ENCODE results near the gene CCDC88B. TPM values are rescaled to one million over a fixed set of nuclear protein-coding genes. Genes with fewer than 3 reads are reported as not detected.

Gene CCDC88B
- total RNA-seq, 1 experiment from 2014 or later = 7.6 TPM

DNA sequence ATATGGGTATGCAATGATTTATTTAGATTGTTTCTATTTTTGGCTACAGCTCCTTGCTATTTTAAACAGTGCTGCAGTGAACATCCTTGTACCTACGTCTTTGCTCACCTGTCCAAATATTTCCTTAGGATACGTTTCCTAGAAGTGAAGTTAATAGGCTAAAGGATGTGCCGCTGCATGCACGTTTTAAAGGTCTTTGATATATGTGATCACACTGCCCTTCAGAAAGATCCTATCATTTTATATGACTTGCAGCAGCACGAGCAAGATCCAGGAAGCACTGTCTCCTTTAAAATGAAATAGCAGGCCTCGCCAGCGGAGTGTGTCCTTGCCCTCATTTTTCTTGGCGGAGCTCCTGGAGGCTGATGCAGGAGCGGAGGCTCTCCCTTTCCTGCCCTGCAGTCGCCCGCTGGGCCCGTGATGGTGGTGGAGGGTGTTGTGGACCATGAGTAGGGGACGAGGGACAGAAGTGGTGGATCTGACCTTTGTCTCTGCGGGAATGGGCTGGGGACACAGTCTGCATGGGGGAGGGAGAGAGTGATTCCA is 38.4 kb downstream of the CCDC88B start:
- peaks cover 16% of the 10 kb centered on the region for H3K27me3 Mint-ChIP-seq (ENCODE audit: unreplicated experiment)
- no peaks in the 10 kb centered on the region for H3K9me3 Mint-ChIP-seq (ENCODE audit: low read depth, unreplicated experiment)
- H3K27ac Mint-ChIP-seq (ENCODE audit: unreplicated experiment) = no peak overlapping the region
- intact Hi-C loops (cut with micrococcal nuclease; ENCODE audit: unreplicated experiment) = no loop called here
- no peak overlapping the region for H3K4me3 Mint-ChIP-seq (ENCODE audit: low read depth, unreplicated experiment)
- BruUV-seq (replicated peaks) = no TSS peak
- no peak for DNase-seq
- TF ChIP-seq, protein P1, sequence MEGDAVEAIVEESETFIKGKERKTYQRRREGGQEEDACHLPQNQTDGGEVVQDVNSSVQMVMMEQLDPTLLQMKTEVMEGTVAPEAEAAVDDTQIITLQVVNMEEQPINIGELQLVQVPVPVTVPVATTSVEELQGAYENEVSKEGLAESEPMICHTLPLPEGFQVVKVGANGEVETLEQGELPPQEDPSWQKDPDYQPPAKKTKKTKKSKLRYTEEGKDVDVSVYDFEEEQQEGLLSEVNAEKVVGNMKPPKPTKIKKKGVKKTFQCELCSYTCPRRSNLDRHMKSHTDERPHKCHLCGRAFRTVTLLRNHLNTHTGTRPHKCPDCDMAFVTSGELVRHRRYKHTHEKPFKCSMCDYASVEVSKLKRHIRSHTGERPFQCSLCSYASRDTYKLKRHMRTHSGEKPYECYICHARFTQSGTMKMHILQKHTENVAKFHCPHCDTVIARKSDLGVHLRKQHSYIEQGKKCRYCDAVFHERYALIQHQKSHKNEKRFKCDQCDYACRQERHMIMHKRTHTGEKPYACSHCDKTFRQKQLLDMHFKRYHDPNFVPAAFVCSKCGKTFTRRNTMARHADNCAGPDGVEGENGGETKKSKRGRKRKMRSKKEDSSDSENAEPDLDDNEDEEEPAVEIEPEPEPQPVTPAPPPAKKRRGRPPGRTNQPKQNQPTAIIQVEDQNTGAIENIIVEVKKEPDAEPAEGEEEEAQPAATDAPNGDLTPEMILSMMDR (IDR thresholded peaks at IDR 0.05; ENCODE audit: unreplicated experiment) = no peak
- H3K4me1 Mint-ChIP-seq (ENCODE audit: low read depth, unreplicated experiment) = peaks cover 8% of the 10 kb centered on the region
- CTCF ChIA-PET = interaction anchor here (0.5 kb wide), 1 partner anchor 270 kb away, joined by 4 read pairs; no protein-coding TSS in a partner anchor
- peaks cover 2% of the 10 kb centered on the region for H3K36me3 Mint-ChIP-seq (ENCODE audit: insufficient read depth, unreplicated experiment)

DNA sequence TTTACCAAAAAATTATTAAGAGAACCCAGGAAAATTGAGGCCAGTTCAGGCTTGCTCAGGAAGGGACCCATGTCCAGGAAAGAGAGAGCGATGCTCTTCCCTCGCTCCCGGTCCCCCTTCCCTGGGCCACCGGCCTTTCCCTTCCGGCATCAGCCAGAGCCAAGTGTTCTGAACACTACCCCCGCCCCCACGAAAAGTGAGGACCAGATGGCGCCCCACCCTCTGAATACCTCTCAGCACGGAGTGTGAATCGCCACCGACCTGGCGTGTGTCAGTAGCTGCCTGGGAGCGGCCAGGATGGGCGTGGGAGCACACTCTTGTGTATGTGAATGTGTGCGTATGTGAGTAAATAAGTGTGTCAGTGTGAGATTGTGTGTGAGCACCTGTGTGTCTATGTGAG is 39.2 kb downstream of the CCDC88B start:
- DNase-seq = no peak
- H3K27ac Mint-ChIP-seq (ENCODE audit: unreplicated experiment) = no peak overlapping the region
- H3K9me3 Mint-ChIP-seq (ENCODE audit: low read depth, unreplicated experiment) = no peaks in the 10 kb centered on the region
- no peaks in the 10 kb centered on the region for H3K36me3 Mint-ChIP-seq (ENCODE audit: insufficient read depth, unreplicated experiment)
- H3K27me3 Mint-ChIP-seq (ENCODE audit: unreplicated experiment) = peaks cover 23% of the 10 kb centered on the region
- peaks cover 8% of the 10 kb centered on the region for H3K4me1 Mint-ChIP-seq (ENCODE audit: low read depth, unreplicated experiment)
- CTCF ChIA-PET = no interaction called here
- TF ChIP-seq, protein P1 (IDR thresholded peaks at IDR 0.05; ENCODE audit: unreplicated experiment) = no peak
- BruUV-seq (replicated peaks) = no TSS peak
- intact Hi-C loops (cut with micrococcal nuclease; ENCODE audit: unreplicated experiment) = no loop called here
- no peak overlapping the region for H3K4me3 Mint-ChIP-seq (ENCODE audit: low read depth, unreplicated experiment)

DNA sequence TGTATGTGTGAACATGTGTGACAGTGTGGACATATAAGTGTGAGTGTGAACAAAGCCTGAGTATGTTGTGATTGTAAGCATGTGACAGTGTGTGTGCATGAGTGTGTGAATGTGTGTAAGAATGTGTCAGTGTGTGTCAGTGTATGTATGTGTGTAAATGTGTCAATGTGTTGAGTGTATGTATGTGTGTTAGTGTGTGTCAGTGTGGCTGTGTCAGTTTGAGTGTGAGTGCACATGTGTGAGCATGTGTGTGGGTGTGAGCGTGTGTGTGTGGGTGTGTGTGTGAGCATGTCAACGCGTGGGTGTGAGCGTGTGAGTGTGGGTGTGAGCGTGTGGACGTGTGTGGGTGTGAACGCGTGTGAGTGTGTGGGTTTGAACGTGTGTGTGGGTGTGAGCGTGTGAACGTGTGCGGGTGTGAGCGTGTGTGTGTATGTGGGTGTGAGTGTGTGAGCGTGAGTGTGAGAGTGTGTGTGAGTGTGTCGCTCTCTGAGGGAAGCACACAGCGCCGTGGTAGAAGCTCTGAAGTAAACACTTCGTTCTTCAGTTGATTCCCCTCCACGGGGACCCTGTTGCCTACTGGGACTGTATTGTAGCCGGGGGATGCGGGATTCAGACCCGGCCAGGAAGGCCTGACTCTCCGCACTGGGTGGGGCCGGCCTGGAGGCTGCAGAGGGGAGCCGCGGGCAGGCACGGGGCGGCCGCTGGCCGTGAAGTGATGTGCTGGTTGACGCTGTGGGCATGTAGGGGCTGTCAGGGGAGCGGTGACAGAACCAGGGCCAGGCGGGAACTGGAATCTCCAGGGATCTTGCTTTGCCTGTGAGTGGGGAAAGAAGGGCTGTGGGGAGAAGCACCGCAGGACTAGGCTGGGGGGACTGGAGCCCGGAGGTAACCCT is 40.1 kb downstream of the CCDC88B start:
- BruUV-seq (replicated peaks) = no TSS peak
- intact Hi-C loops (cut with micrococcal nuclease; ENCODE audit: unreplicated experiment) = no loop called here
- Mint-ChIP-seq H3K36me3 (ENCODE audit: insufficient read depth, unreplicated experiment) (no peaks in the 10 kb centered on the region), H3K4me3 (ENCODE audit: low read depth, unreplicated experiment) (no peak overlapping the region), H3K9me3 (ENCODE audit: low read depth, unreplicated experiment) (no peaks in the 10 kb centered on the region), H3K27me3 (ENCODE audit: unreplicated experiment) (peaks cover 24% of the 10 kb centered on the region), H3K4me1 (ENCODE audit: low read depth, unreplicated experiment) (peaks cover 8% of the 10 kb centered on the region), H3K27ac (ENCODE audit: unreplicated experiment) (no peak overlapping the region)
- CTCF ChIA-PET = no interaction called here
- no peak for DNase-seq
- TF ChIP-seq, protein P1 (IDR thresholded peaks at IDR 0.05; ENCODE audit: unreplicated experiment) = no peak

GRCh38 chr11:64381350-64381749 is 41.3 kb downstream of the CCDC88B start:
- Mint-ChIP-seq H3K36me3 (ENCODE audit: insufficient read depth, unreplicated experiment) (no peaks in the 10 kb centered on the region), H3K27me3 (ENCODE audit: unreplicated experiment) (peaks cover 36% of the 10 kb centered on the region), H3K4me3 (ENCODE audit: low read depth, unreplicated experiment) (no peak overlapping the region), H3K4me1 (ENCODE audit: low read depth, unreplicated experiment) (peaks cover 12% of the 10 kb centered on the region), H3K9me3 (ENCODE audit: low read depth, unreplicated experiment) (no peaks in the 10 kb centered on the region), H3K27ac (ENCODE audit: unreplicated experiment) (no peak overlapping the region)
- no peak for DNase-seq
- intact Hi-C loops (cut with micrococcal nuclease; ENCODE audit: unreplicated experiment) = no loop called here
- TF ChIP-seq, protein P1 (IDR thresholded peaks at IDR 0.05; ENCODE audit: unreplicated experiment) = no peak
- BruUV-seq (replicated peaks) = no TSS peak
- CTCF ChIA-PET = interaction anchor here (0.6 to 0.8 kb wide), 2 partner anchors 49 to 468 kb away, joined by 3 to 4 read pairs; no protein-coding TSS in a partner anchor

All from Calu3 (cell line).